Esophagus squamous epithelium (tissue), 4 donors: ENCODE measurements around the gene VSX1.

Experiments
- CTCF ChIP-seq, 6 experiments: fragments of 450-650 bp in 4 of 6; fragments of 200-600 bp in 2 of 6; sonication (generic) in 2 of 6; IDR thresholded peaks; one replicate each; pipeline ENCODE4 v1.5.1; 2016 to 2019; ENCODE audit warnings: antibody characterized with exemption in 6 of 6, mild to moderate bottlenecking in 4 of 6, moderate library complexity in 4 of 6
- POLR2A ChIP-seq, 4 donors: fragments of 450-650 bp; IDR thresholded peaks; one replicate each; pipeline ENCODE4 v1.6.1; 2017; ENCODE audit warnings: antibody characterized with exemption in 4 of 4, mild to moderate bottlenecking in 4 of 4, moderate library complexity in 3 of 4

DNA sequence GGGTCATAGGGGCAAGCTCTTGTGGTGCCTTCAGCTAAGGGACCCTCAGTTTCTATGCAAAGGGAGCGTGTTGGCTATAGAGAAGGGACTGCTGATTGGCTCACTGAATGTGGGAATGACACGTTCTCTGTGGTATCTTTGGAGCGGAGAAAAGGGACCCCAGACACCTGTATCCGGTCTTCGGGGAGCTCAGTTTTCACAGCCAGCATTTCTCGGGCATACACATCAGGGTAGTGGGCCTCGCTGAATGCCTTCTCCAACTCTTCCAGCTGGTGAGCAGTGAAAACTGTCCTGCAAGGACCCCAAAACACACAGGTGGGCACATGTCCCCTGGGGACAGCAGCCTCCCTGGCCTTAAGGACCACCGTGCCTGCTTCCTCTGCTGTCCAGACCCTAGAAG lies 3.3 kb downstream of the VSX1 start:
- TF ChIP-seq POLR2A (IDR thresholded peaks at IDR 0.05): no peak
- TF ChIP-seq CTCF (IDR thresholded peaks at IDR 0.05): no peak
